Hepatocyte (in vitro differentiated cells): Measurements from ENCODE around the gene TMEM165.

Experiments used
- CTCF ChIP-seq: fragments of 200-600 bp; sonication (generic); IDR thresholded peaks from 2 replicates; pipeline ENCODE4 v1.5.1; 2016; ENCODE audit warnings: antibody characterized with exemption, mild to moderate bottlenecking; ENCODE audit not compliant: poor library complexity
- EZH2 ChIP-seq: fragments of 200-600 bp; sonication (generic); IDR thresholded peaks from 2 replicates; pipeline ENCODE4 v1.6.1; 2016; ENCODE audit warnings: antibody characterized with exemption, mild to moderate bottlenecking, borderline replicate concordance

GRCh38 chr4:55396308-55397125 is 760 bp downstream of the TMEM165 start:
- TF ChIP-seq EZH2: no peak
- no peak for TF ChIP-seq CTCF
